GM12801 (cell line): ENCODE measurements around the gene STT3B.

Experiments
- TF ChIP-seq, protein P1 (sequence below): IDR thresholded peaks from one replicate; pipeline ENCODE4 v1.5.1; 2011; ENCODE audit warnings: control low read depth; ENCODE audit not compliant: insufficient read length; ENCODE audit errors: extremely low read depth

STT3B gene

DNA sequence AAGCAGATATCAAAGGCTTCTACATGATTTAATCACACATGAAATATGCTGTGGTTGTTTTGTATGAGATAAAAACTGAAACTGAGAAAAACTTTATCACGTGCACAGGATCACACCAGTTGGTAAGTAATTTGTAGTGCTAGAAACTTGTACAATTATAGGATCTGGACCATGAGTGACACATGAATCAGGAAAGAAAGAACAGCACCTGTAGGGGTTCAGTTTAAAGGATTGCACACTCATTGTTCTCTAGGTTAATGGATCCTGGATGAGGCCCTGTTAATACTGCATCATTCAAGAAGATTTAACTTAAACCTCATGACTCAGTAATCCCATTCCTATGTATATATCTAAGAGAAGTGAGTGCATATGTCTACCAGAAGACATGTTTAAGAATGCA is 87.9 kb downstream of the STT3B start:
- TF ChIP-seq, protein P1, sequence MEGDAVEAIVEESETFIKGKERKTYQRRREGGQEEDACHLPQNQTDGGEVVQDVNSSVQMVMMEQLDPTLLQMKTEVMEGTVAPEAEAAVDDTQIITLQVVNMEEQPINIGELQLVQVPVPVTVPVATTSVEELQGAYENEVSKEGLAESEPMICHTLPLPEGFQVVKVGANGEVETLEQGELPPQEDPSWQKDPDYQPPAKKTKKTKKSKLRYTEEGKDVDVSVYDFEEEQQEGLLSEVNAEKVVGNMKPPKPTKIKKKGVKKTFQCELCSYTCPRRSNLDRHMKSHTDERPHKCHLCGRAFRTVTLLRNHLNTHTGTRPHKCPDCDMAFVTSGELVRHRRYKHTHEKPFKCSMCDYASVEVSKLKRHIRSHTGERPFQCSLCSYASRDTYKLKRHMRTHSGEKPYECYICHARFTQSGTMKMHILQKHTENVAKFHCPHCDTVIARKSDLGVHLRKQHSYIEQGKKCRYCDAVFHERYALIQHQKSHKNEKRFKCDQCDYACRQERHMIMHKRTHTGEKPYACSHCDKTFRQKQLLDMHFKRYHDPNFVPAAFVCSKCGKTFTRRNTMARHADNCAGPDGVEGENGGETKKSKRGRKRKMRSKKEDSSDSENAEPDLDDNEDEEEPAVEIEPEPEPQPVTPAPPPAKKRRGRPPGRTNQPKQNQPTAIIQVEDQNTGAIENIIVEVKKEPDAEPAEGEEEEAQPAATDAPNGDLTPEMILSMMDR = no peak

DNA sequence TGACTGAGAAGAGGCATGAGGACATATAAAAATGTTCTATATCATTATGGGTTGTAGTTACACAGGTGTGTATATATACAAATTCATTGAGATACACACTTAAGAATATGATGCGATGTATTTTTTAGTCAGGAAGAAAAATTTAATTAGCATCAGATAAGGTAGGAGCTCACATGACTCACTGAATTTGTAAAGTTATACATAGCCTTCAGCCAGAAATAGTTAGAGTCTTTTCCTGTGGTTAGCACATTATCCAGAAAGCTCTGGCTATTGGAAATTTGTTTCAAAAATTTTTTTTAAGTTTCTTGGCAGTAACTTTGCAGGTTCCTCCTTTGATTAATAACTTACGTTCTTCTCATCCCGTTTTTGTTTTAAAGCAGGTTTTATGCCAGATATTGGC is 88.6 kb downstream of the STT3B start:
- TF ChIP-seq, protein P1 = no peak

DNA sequence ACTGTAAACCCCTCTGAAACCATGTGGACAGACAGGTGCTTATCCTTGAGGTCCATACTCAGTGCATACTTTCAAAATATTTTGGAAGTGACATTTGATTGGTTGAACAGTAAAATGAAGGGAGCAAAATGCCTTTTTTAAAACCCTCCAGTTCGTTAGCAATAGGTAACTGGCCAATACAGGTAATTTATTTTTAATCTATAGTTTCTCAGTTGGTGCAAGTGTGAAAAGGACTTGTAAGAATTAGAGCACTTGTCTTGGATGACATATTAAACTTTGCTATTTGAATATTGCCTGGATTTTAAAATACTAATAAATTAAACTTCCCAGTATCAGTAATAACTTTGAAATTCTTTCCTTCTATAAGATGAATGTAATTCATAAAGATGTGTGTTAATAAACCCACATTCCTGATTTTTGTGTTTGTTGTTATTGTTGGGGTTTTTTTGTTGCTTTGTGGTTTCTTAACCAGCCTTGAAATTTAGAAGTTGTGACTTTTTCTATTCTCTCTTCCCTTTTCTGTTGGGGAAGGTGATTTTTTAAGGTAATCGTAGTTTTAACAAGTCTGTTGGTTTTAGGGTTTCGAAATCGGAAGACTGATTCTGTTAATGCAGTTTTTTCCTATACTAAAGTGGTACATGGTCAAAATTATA is 90.0 kb downstream of the STT3B start:
- TF ChIP-seq, protein P1 = no peak

DNA sequence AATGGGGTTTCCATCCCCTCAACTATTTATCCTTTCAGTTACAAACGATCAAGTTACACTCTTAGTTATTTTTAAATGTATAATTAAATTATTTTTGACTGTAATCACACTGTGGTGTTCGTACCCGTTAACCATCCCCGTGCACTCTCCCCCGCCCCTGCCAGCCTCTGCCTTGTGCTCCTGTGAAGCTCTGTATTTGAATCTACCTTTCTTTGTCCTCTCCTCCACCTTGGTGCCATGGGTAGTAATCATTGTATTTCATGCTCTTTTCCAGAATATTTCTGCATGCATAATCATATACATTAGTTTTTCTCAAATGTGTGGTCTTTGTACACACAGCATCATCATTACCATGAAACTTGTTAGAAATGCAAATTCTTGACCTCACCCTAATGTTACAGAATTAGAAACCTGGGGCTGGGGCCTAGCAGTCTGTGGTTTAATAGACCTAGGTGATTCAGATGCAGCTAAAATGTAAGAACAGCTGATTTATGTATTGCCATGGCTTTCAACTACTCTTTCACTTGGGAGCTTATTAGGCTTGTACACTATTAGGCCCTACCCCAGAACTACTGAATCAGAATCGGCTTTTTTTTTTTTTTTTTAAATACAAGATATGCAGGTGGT is 91.5 kb downstream of the STT3B start:
- TF ChIP-seq, protein P1 = no peak

DNA sequence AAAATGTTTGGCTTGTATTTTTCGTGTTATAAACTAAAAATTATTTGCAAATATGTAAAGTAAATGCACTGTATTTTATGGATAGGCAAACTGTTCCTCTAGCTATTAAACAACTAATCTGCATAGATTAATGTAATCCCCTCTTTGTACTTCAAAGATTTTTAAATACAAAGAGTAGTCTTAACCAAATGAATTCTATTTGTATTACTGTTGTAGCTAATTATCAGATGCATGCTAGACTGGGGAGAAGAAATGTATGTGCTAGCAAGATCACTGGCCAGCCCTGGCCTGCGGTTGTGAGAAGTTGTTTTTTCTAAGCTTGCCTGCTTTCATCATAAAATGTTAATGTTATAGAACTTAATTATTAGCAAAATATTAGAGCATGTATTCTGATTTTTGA is 92.6 kb downstream of the STT3B start:
- TF ChIP-seq, protein P1 = no peak

DNA sequence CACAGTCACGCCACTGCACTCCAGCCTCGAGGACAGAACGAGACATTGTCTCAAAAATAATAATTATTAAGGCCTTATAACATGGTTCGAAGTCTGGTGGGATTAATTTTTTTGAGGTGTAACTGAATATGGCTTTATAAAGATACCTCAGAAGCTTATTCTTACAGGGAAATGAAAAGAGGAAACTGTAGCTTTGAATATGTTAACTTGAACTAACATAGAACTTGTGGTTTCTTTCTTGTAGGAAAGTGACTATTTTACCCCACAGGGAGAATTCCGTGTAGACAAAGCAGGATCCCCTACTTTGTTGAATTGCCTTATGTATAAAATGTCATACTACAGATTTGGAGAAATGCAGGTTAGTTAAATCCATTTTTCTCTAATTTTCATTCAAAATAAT is 96.3 kb downstream of the STT3B start:
- TF ChIP-seq, protein P1 = no peak

DNA sequence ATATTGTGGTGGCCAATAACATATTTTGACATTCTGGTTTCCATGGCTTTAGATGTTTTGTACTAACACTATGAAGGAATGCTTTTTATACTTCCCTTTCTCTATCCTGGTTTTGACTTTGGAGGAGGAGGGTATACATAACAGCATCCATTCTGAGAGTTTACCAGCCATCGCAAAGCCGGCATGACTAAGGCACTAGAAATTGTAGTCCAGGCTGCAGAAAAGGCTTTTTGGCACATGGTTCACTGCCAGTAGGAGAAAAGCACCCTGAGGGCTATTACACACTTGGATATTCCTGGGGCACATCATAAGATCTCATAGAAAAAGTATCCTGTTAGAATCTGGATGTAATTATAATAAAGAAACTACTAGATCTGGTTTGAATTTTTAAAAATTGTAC is 101.8 kb downstream of the STT3B start:
- TF ChIP-seq, protein P1 = no peak
